Brain microvascular endothelial cell (primary cell): ENCODE results near the gene FAM124B.

Source experiments
- DNase-seq: peaks from one replicate; pipeline ENCODE4 v3.0.0-alpha.2; 2020
- H3K27ac ChIP-seq: fragments of 250-450 bp; sonication (Bioruptor Pico); 2 replicates; pipeline ENCODE4 v1.5.1; 2020; ENCODE audit warnings: mild to moderate bottlenecking, moderate library complexity
- H3K27me3 ChIP-seq: fragments of 250-450 bp; sonication (Bioruptor Pico); replicated peaks from 2 replicates; pipeline ENCODE4 v1.5.1; 2020; ENCODE audit warnings: mild to moderate bottlenecking
- H3K36me3 ChIP-seq: fragments of 250-450 bp; sonication (Bioruptor Pico); replicated peaks from 2 replicates; pipeline ENCODE4 v1.5.1; 2020; ENCODE audit warnings: mild to moderate bottlenecking
- H3K4me3 ChIP-seq: 2 replicates; pipeline ENCODE4 v1.5.1; 2011; ENCODE audit warnings: low read depth, mild to moderate bottlenecking, control low read depth, low read length, moderate library complexity
- in situ Hi-C: cut with HindIII; loops from 2 replicates; pipeline ENCODE4 v1.10.0; 2017; ENCODE audit warnings: low sequenced_read_pairs, low pct_ligation_motif_present
- TF ChIP-seq, protein P1 (sequence below): IDR thresholded peaks from 2 replicates; pipeline ENCODE4 v1.5.1; 2011; ENCODE audit warnings: low read depth, mild to moderate bottlenecking, moderate library complexity, low read length, control low read depth, inconsistent platforms; ENCODE audit errors: missing control alignments

The FAM124B gene

DNA sequence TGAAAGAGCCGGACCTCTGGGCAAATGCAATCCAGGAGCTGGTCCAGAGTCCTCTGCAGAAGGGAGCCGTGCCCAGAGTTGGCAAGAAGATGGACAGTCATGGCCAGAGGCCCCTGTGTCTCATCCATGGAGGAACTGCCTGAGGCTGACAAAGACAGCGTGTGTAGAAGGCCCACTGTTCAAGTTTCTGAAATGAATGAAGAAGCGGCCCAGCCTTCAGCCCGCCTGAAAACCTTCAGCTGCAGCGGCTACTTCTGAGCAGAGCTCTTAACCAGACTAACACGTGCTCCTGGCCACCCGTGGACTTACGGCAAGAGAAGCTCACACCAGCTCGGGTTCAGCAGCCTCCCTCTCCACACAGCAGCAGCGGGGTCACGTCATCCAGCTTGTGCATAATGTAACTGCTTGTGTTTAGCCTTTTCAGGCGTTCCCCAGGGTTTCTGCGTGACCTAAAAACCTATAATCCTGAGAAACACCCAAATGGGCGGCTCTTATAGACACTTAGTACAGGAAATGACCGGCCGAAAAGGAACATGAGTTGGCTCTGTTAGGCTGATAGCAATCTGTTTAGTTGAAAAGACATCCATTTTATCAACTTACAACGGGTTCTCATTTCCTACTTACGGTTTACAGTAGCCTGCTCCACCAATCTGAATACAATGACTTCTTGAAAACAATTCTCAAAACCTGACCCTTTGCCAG, at the start of gene FAM124B:
FAM124B (minus strand) TSS at position 467 of the 702 bp plus-strand sequence; CDS start at position 128, 339 bp downstream.
- H3K36me3 ChIP-seq = no peaks in the 10 kb centered on the region
- in situ Hi-C loops = no loop called here
- DNase-seq = peak; percentile 70
- H3K27me3 ChIP-seq = no peaks in the 10 kb centered on the region
- TF ChIP-seq, protein P1, sequence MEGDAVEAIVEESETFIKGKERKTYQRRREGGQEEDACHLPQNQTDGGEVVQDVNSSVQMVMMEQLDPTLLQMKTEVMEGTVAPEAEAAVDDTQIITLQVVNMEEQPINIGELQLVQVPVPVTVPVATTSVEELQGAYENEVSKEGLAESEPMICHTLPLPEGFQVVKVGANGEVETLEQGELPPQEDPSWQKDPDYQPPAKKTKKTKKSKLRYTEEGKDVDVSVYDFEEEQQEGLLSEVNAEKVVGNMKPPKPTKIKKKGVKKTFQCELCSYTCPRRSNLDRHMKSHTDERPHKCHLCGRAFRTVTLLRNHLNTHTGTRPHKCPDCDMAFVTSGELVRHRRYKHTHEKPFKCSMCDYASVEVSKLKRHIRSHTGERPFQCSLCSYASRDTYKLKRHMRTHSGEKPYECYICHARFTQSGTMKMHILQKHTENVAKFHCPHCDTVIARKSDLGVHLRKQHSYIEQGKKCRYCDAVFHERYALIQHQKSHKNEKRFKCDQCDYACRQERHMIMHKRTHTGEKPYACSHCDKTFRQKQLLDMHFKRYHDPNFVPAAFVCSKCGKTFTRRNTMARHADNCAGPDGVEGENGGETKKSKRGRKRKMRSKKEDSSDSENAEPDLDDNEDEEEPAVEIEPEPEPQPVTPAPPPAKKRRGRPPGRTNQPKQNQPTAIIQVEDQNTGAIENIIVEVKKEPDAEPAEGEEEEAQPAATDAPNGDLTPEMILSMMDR = no peak
- H3K4me3 ChIP-seq = no peak within 1 kb of the TSS
- no peak within 1 kb of the TSS for H3K27ac ChIP-seq

DNA sequence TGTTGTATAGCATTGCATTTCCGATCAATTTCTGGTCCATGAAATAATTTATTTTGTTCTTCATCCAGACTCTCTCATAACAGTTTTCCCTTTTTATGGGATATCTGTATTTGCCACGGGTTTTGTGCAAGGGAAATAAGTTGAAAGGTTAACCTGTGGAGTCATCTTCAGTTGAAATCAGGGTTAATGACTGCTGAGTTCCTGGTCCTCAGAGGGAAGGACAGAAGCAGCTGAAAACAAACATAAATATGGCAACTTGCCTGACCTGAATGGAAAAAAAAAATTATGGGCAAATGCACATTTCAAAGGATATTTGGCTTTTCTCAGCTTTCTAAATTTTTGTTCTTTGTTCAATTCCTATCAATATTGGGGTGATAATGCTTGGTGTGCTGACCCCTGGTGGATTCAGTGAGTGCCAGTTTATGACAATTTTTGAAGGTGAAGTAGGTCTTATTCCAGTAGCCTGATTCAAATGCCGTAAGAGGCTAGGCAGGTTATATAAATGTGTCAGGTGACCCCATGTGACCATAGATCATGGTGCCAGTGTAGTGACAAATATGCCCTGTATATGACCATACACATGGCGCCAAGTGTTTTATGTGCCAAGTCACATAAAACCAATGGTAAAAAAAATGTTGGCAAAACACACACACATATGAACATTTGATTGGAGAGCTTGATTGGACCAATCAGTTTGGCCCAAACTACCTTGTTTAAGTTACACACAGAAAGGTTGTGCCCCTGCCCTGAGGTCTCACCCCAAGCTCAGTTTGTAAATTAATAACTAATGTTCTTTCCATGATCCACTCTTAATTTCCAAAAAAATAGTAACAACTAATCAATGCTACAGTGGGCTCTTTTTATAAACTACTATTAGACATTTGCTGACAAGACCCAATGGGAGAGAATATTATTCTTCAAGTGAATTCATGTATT, 47.6 kb upstream of the FAM124B start:
- no peaks in the 10 kb centered on the region for H3K36me3 ChIP-seq
- TF ChIP-seq, protein P1 = peak; percentile 77
- no peak overlapping the region for H3K27ac ChIP-seq
- H3K27me3 ChIP-seq = no peaks in the 10 kb centered on the region
- in situ Hi-C loops = no loop called here
- no peak overlapping the region for H3K4me3 ChIP-seq
- peak; percentile 23 for DNase-seq

- no peak overlapping the region for H3K27ac ChIP-seq
- no peak for DNase-seq
- H3K27me3 ChIP-seq = no peaks in the 10 kb centered on the region
- no peak overlapping the region for H3K4me3 ChIP-seq
- TF ChIP-seq, protein P1 = no peak
- in situ Hi-C loops = no loop called here
- H3K36me3 ChIP-seq = no peaks in the 10 kb centered on the region
Observed at GRCh38 chr2:224448236-224448635, 46.3 kb upstream of the FAM124B start.

GRCh38 chr2:224444783-224445182, 42.9 kb upstream of the FAM124B start:
- in situ Hi-C loops = no loop called here
- H3K36me3 ChIP-seq = no peaks in the 10 kb centered on the region
- TF ChIP-seq, protein P1 = no peak
- H3K27me3 ChIP-seq = no peaks in the 10 kb centered on the region
- DNase-seq = no peak
- H3K4me3 ChIP-seq = no peak overlapping the region
- no peak overlapping the region for H3K27ac ChIP-seq

DNA sequence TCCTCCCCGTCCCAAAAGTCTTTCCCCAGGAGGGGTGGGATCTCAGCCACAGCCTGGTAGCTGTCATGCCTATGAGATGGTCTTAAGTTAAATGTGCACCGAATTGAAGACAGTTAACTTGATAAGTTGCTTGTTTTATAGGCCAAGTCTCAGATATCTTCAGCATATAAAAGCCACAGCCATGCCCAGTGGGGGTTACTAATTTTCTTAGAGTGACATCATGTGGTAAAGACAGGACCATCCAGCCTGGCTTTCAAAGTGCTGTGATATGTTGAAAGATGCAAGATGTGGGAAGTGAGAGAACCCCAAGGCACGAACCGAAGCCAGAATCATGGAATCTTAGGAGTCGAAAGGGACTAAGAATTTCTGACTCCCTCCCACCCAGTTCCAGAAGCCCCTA, 42.1 kb upstream of the FAM124B start:
- in situ Hi-C loops = no loop called here
- Histone ChIP-seq H3K36me3 (no peaks in the 10 kb centered on the region), H3K4me3 (no peak overlapping the region), H3K27ac (no peak overlapping the region), H3K27me3 (no peaks in the 10 kb centered on the region)
- TF ChIP-seq, protein P1 = no peak
- DNase-seq = no peak
